Ovary (tissue), 9 donors: Measurements from ENCODE around the gene COG5. TPM values are rescaled to one million over a fixed set of nuclear protein-coding genes. Genes with fewer than 3 reads are reported as not detected.

Experiments used
- DNase-seq, 5 donors: peaks; one replicate each; pipeline ENCODE4 v3.0.0-alpha.2; 2019 to 2020
- H3K27ac ChIP-seq, 2 donors: fragments of 200-600 bp; one replicate each; pipeline versions ENCODE4 v1.5.1 to v1.8.0; 2019 to 2022
- H3K27me3 ChIP-seq: fragments of 200-600 bp; one replicate; pipeline ENCODE4 v1.8.0; 2022
- H3K36me3 ChIP-seq: fragments of 200-600 bp; sonication (generic); one replicate; pipeline ENCODE4 v1.5.1; 2019
- H3K4me1 ChIP-seq: one replicate; pipeline ENCODE4 v1.8.1; 2013; ENCODE audit warnings: mild to moderate bottlenecking, moderate library complexity; ENCODE audit not compliant: insufficient read depth
- H3K4me3 ChIP-seq: fragments of 200-600 bp; sonication (generic); one replicate; pipeline ENCODE4 v1.5.1; 2017
- H3K9me3 ChIP-seq, 2 donors: fragments of 200-600 bp in 1 of 2; sonication (generic) in 1 of 2; one replicate each; pipeline versions ENCODE4 v1.5.1 to v1.8.1; 2013 to 2019; ENCODE audit warnings: mild to moderate bottlenecking in 1 of 2, moderate library complexity in 1 of 2
- EP300 ChIP-seq: sonication (generic); formaldehyde crosslinking; IDR thresholded peaks from one replicate; pipeline ENCODE4 v1.6.1; 2017; ENCODE audit warnings: antibody characterized with exemption
- POLR2A ChIP-seq: fragments of 450-650 bp; IDR thresholded peaks from one replicate; pipeline ENCODE4 v1.6.1; 2017; ENCODE audit warnings: antibody characterized with exemption, mild to moderate bottlenecking, moderate library complexity
- WGBS, 3 donors: extraction: QIAGEN DNeasy Blood & Tissue Kit in 1 of 3; methylation state at CpG; one replicate each; pipeline versions ENCODE4 v1.1.5 to v1.1.7; 2013 to 2017; 5-methylcytosine and 5-hydroxymethylcytosine counted together
- intact Hi-C, 4 donors: fragments of 100-400 bp; cut with DNase I; formaldehyde crosslinking; loops; one replicate each; pipeline versions ENCODE4 v1.11.0 to v1.15.1; 2022 to 2023
- polyA plus RNA-seq, 2 donors: library from polyadenylated mRNA; stranded (reverse); fragments of 200-250 nt in 1 of 2; fragments of 350-450 nt in 1 of 2; fragmentation: Illumina TruSeq in 1 of 2; extraction: RNeasy Lipid Tissue Mini Kit (QIAGEN cat#74804) in 1 of 2; gene quantifications; one replicate each; pipeline ENCODE4 v1.2.3, GENCODE V29; 2013 to 2014
- total RNA-seq, 7 donors: library from RNA; depleted of rRNA in 2 of 7; stranded (reverse); fragments of >200 nt in 2 of 7; fragmentation: NEBNext Ultra II Directional in 3 of 7; extraction: Animal tissue kit (Norgen Biotek cat#: 25700) in 3 of 7; gene quantifications; one replicate each; pipeline versions ENCODE4 v1.1.0 to v1.2.4, GENCODE V29; 2016 to 2023
- TF ChIP-seq, protein P1 (sequence below), 3 donors: fragments of 450-650 bp in 2 of 3; fragments of 200-600 bp in 1 of 3; IDR thresholded peaks; one replicate each; pipeline versions ENCODE4 v1.5.1 to v1.8.0; 2016 to 2022; ENCODE audit warnings: antibody characterized with exemption in 3 of 3, mild to moderate bottlenecking in 1 of 3
- donor health status: DM: no; HTN: no; CAD: no; lungs with moderate emphysema.
- donor health status: DM: no; HTN: no; CAD: no.
- donor health status: Bipolar disorder and iron deficiency.
- donor health status: DM: yes; HTN: yes; CAD: no.
- donor health status: DM: no; HTN: no; CAD: no.
- donor health status: DM: yes; HTN: yes; CAD: no.

COG5 gene
- total and polyA plus RNA-seq, 9 donors: 10.3 to 49.7 (median 37.6) TPM

- no peak overlapping the region for H3K27ac ChIP-seq
- no peaks in the 10 kb centered on the region for H3K36me3 ChIP-seq
- intact Hi-C loops: no loop called here
- no peaks in the 10 kb centered on the region for H3K9me3 ChIP-seq
- peaks cover 1% of the 10 kb centered on the region for H3K4me1 ChIP-seq
- no peaks in the 10 kb centered on the region for H3K27me3 ChIP-seq
- DNase-seq: no peak
- 81 to 89% (median 88%) methylated on average over 1 of the region's 1 CpG for WGBS, 3 donors
- H3K4me3 ChIP-seq: no peak overlapping the region
- TF ChIP-seq EP300: no peak
- TF ChIP-seq POLR2A: no peak
- TF ChIP-seq, protein P1, sequence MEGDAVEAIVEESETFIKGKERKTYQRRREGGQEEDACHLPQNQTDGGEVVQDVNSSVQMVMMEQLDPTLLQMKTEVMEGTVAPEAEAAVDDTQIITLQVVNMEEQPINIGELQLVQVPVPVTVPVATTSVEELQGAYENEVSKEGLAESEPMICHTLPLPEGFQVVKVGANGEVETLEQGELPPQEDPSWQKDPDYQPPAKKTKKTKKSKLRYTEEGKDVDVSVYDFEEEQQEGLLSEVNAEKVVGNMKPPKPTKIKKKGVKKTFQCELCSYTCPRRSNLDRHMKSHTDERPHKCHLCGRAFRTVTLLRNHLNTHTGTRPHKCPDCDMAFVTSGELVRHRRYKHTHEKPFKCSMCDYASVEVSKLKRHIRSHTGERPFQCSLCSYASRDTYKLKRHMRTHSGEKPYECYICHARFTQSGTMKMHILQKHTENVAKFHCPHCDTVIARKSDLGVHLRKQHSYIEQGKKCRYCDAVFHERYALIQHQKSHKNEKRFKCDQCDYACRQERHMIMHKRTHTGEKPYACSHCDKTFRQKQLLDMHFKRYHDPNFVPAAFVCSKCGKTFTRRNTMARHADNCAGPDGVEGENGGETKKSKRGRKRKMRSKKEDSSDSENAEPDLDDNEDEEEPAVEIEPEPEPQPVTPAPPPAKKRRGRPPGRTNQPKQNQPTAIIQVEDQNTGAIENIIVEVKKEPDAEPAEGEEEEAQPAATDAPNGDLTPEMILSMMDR (IDR thresholded peaks at IDR 0.05): no peak
Observed at GRCh38 chr7:107593025-107593410, 29.3 kb upstream of the COG5 start.

DNA sequence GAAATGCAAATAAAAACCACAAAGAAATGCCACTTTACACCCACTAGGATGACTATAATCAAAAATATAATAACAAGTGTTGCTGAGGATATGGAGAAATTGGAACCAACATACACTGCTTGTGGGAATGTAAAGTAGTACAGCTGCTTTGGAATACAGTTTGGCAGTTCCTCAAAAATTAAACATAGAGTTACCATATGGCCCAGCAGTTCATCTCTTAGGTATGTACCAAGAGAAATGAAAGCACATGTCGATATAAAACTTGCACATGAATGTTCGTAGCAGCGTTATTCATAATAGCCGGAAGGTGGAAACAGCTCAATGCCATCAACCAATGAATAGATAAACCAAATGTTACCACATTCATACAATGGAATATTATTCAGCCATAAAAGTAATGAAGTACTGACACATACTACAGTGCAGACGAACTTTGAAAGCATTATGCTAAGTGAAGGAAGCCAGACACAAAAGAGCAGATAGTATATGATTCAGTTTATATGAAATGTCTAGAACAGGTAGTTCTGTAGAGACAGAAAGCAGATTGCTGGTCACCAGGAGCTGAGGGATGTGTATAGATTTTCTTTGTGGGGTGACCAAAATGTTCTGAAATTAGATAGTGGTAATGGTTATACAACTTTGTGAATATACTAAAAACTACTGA lies 28.8 kb upstream of the COG5 start:
- DNase-seq: no peak
- intact Hi-C loops: no loop called here

DNA sequence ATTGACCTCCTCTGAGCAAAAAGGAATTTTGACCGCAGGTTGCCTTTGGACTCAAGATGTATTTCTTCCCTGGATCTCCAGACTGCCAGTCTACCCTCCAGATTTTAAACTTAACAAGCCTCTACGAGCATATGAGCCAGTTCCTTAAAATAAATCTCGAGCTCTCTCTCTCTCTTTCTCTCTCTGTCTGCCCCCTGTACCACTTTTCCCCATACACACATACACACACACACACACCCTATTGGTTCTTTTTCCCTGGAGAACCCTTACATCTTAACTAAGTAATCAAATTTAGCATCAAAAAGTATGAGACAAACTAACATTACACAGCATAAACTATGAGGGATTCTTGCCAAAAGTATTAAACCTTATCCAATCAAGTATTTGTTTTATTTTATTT lies 27.7 kb upstream of the COG5 start:
- no peak for DNase-seq
- no peaks in the 10 kb centered on the region for H3K36me3 ChIP-seq
- H3K4me3 ChIP-seq: no peak overlapping the region
- H3K4me1 ChIP-seq: peaks cover 1% of the 10 kb centered on the region
- 66 to 87% (median 71%) methylated on average over 3 of the region's 3 CpGs for WGBS, 3 donors
- no peak overlapping the region for H3K27ac ChIP-seq
- no peak for TF ChIP-seq POLR2A
- TF ChIP-seq, protein P1 (IDR thresholded peaks at IDR 0.05): no peak
- no peaks in the 10 kb centered on the region for H3K27me3 ChIP-seq
- intact Hi-C loops: no loop called here
- H3K9me3 ChIP-seq: no peaks in the 10 kb centered on the region

More for the DNA sequence above, 28.8 kb upstream of the COG5 start:
- H3K9me3 ChIP-seq: no peaks in the 10 kb centered on the region
- WGBS, 3 donors: 91 to 96% (median 93%) methylated on average over 5 of the region's 5 CpGs
- no peaks in the 10 kb centered on the region for H3K27me3 ChIP-seq
- no peak overlapping the region for H3K27ac ChIP-seq
- TF ChIP-seq, protein P1 (IDR thresholded peaks at IDR 0.05): no peak
- TF ChIP-seq POLR2A (no peak), EP300 (no peak)
- no peak overlapping the region for H3K4me3 ChIP-seq
- H3K4me1 ChIP-seq: peaks cover 1% of the 10 kb centered on the region
- no peaks in the 10 kb centered on the region for H3K36me3 ChIP-seq

- no peaks in the 10 kb centered on the region for H3K4me1 ChIP-seq
- TF ChIP-seq EP300 (no peak), POLR2A (no peak)
- TF ChIP-seq, protein P1 (IDR thresholded peaks at IDR 0.05): no peak
- H3K9me3 ChIP-seq: no peaks in the 10 kb centered on the region
- H3K4me3 ChIP-seq: no peak overlapping the region
- intact Hi-C loops: no loop called here
- no peak overlapping the region for H3K27ac ChIP-seq
- no peak for DNase-seq
- 71 to 85% (median 80%) methylated on average over 5 of the region's 5 CpGs for WGBS, 3 donors
- no peaks in the 10 kb centered on the region for H3K27me3 ChIP-seq
- H3K36me3 ChIP-seq: no peaks in the 10 kb centered on the region
Observed at GRCh38 chr7:107588529-107589130, 24.9 kb upstream of the COG5 start.
